Right cardiac atrium (tissue), 5 donors: ENCODE results near the gene METTL15. TPM values are rescaled to one million over a fixed set of nuclear protein-coding genes. Genes with fewer than 3 reads are reported as not detected.
"Not testable (repeated sequence)": the region's sequence is repeated elsewhere in the genome, so short reads cannot be mapped to it uniquely, and the experiment has no call there.

Experiments used
- ATAC-seq, 2 donors: fragments of 200-7000 bp; cut with Tn5 transposase; one replicate each; pipeline versions ENCODE4 v1.8.0 to v1.9.1; 2020; ENCODE audit warnings: moderate library complexity in 2 of 2, mild to moderate bottlenecking in 1 of 2
- DNase-seq, 3 donors: peaks; one replicate each; pipeline ENCODE4 v3.0.0-alpha.2; 2020
- H3K27ac ChIP-seq: one replicate; pipeline ENCODE4 v1.5.1; 2013; ENCODE audit warnings: mild to moderate bottlenecking, low read length, control low read depth, moderate library complexity
- H3K27me3 ChIP-seq: one replicate; pipeline ENCODE4 v1.6.1; 2013; ENCODE audit not compliant: control insufficient read depth, insufficient read depth
- H3K4me1 ChIP-seq: one replicate; pipeline ENCODE4 v1.6.1; 2013; ENCODE audit warnings: low read length; ENCODE audit not compliant: control insufficient read depth, insufficient read depth
- H3K4me3 ChIP-seq: one replicate; pipeline ENCODE4 v1.5.1; 2013; ENCODE audit warnings: low read length, control low read depth
- H3K9me3 ChIP-seq: one replicate; pipeline ENCODE4 v1.6.1; 2013; ENCODE audit warnings: low read length; ENCODE audit not compliant: control insufficient read depth
- WGBS: extraction: QIAGEN DNeasy Blood & Tissue Kit; methylation state at CpG from one replicate; pipeline ENCODE4 v1.1.7; 2013; 5-methylcytosine and 5-hydroxymethylcytosine counted together
- intact Hi-C, 4 donors: fragments of 100-400 bp; cut with DNase I; formaldehyde crosslinking; loops; one replicate each; pipeline versions ENCODE4 v1.11.0 to v1.14.0; 2022 to 2023
- polyA plus RNA-seq: library from polyadenylated mRNA; stranded (reverse); fragments of 200-250 nt; gene quantifications from one replicate; pipeline ENCODE4 v1.2.3, GENCODE V29; 2013
- total RNA-seq, 4 donors: library from RNA; stranded (reverse); fragmentation: NEBNext Ultra II Directional; extraction: Animal tissue kit (Norgen Biotek cat#: 25700); gene quantifications; one replicate each; pipeline ENCODE4 v1.2.1, GENCODE V29; 2021
- donor health status: healthy with polysubstance abuse.
- donor health status: DM: no; HTN: yes; CAD: no.
- donor health status: DM: no; HTN: no; CAD: no.
- donor health status: DM: no; HTN: yes; CAD: no; lungs with severe emphysema.
- donor health status: DM: yes; HTN: yes; CAD: no.

Gene METTL15
- total and polyA plus RNA-seq, 5 donors = 4.8 to 10.2 (median 8.8) TPM

- intact Hi-C loops = no loop called here
- no peaks in the 10 kb centered on the region for H3K27me3 ChIP-seq
- no peaks in the 10 kb centered on the region for H3K9me3 ChIP-seq
- no peak overlapping the region for H3K27ac ChIP-seq
- no peak for ATAC-seq
- H3K4me1 ChIP-seq = no peaks in the 10 kb centered on the region
- H3K4me3 ChIP-seq = no peak overlapping the region
- DNase-seq = no peak
- WGBS = 70% methylated on average over 5 of the region's 5 CpGs
Measured at GRCh38 chr11:28343304-28344233, 235.4 kb downstream of the METTL15 start.

- DNase-seq = no peak
- no peak overlapping the region for H3K4me3 ChIP-seq
Measured at GRCh38 chr11:28346209-28346608, 238.0 kb downstream of the METTL15 start.

GRCh38 chr11:28346721-28347120 lies 238.5 kb downstream of the METTL15 start:
- H3K4me3 ChIP-seq = no peak overlapping the region
- no peak for ATAC-seq
- 84% methylated on average over 1 of the region's 1 CpG for WGBS
- DNase-seq = no peak
- no peaks in the 10 kb centered on the region for H3K27me3 ChIP-seq
- H3K27ac ChIP-seq = no peak overlapping the region
- no peaks in the 10 kb centered on the region for H3K9me3 ChIP-seq
- H3K4me1 ChIP-seq = no peaks in the 10 kb centered on the region
- intact Hi-C loops = no loop called here

More at GRCh38 chr11:28346209-28346608, 238.0 kb downstream of the METTL15 start:
- no peak for ATAC-seq
- Histone ChIP-seq H3K27ac (no peak overlapping the region), H3K4me1 (no peaks in the 10 kb centered on the region), H3K27me3 (no peaks in the 10 kb centered on the region), H3K9me3 (no peaks in the 10 kb centered on the region)
- intact Hi-C loops = no loop called here

DNA sequence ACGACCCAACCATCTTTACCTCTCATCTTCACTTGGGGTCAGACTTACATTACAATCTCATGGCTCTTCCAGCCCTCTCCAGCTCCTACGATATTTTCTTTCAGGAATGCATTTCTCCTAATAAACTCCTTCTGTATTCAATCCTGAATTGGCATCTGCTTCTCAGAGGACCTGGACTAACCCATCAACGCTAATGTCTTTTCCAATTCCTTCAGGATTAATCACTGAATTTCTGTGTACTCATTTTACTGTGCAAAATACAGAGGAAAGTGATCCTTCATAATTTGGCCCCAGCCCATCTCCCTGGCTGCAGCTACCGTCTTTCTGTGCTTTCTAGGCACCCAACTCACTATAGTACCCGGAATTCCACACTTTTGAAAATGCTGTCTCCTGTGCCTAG lies 239.2 kb downstream of the METTL15 start:
- DNase-seq (no peak), ATAC-seq (no peak)
- Histone ChIP-seq H3K4me3 (no peak overlapping the region), H3K27ac (no peak overlapping the region), H3K4me1 (no peaks in the 10 kb centered on the region), H3K9me3 (no peaks in the 10 kb centered on the region), H3K27me3 (no peaks in the 10 kb centered on the region)
- intact Hi-C loops = no loop called here
- 70% methylated on average over 5 of the region's 5 CpGs for WGBS

- Histone ChIP-seq H3K9me3 (no peaks in the 10 kb centered on the region), H3K27ac (no peak overlapping the region)
- intact Hi-C loops = no loop called here
Measured at GRCh38 chr11:28350216-28350615, 242.0 kb downstream of the METTL15 start.

GRCh38 chr11:28353991-28354390 lies 245.8 kb downstream of the METTL15 start:
- H3K27ac ChIP-seq = no peak overlapping the region
- no peaks in the 10 kb centered on the region for H3K4me1 ChIP-seq
- H3K9me3 ChIP-seq = no peaks in the 10 kb centered on the region
- WGBS = 95% methylated on average over 2 of the region's 2 CpGs
- intact Hi-C loops = no loop called here
- ATAC-seq = no peak
- H3K4me3 ChIP-seq = no peak overlapping the region
- DNase-seq = no peak
- no peaks in the 10 kb centered on the region for H3K27me3 ChIP-seq

More at GRCh38 chr11:28350216-28350615, 242.0 kb downstream of the METTL15 start:
- Histone ChIP-seq H3K4me1 (no peaks in the 10 kb centered on the region), H3K4me3 (no peak overlapping the region), H3K27me3 (no peaks in the 10 kb centered on the region)
- ATAC-seq (no peak), DNase-seq (no peak)

DNA sequence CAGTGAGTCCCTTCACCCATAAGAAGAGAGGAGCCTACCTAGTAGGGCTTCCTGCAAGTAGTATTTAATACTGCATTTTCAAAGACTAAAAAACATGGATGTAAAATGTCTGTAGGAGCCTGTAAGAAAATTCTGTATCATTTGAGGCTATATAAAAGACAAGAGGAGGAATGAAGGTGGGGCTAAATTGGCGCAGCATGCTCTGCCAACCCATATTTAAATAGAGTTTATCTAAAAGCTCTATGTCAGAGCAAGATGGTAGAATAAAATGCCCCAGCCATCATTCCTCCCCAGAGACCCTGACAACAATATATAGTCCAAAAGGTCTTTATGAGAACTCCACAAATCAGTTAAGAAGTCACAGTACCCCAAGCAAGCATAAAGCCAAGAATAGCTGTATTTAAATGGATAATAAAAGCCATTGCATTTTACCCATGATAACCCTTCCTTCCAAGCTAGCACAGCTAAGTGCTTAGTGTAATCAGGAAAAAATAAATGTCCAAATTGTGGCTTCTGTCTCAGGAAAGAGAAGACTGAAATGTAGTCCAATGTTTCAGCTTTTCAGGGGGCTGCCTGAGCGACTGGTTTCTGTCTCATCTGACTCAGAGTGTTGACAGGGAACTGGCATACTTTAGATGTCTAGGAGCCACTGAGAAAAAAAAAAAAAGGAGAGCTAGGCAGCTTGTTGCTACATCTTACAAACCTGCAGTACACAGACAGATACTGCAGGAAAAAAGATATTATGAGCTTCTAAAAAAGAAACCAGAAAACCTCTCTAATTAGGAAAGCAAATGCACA lies 258.6 kb downstream of the METTL15 start:
- peak; percentile 74 to 84 for ATAC-seq

DNA sequence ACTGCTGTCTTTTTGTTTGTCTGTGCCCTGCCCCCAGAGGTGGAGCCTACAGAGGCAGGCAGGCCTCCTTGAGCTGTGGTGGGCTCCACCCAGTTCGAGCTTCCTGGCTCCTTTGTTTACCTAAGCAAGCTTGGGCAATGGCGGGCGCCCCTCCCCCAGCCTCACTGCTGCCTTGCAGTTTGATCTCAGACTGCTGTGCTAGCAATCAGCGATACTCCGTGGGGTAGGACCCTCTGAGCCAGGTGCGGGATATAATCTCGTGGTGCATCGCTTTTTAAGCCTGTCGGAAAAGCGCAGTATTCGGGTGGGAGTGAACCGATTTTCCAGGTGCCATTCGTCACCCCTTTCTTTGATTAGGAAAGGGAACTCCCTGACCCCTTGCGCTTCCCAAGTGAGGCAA lies 269.9 kb downstream of the METTL15 start:
- DNase-seq, H3K4me3 ChIP-seq, H3K27ac ChIP-seq, intact Hi-C loops, ATAC-seq, H3K9me3 ChIP-seq, H3K4me1 ChIP-seq, H3K27me3 ChIP-seq: not testable (repeated sequence)
- 86% methylated on average over 14 of the region's 14 CpGs for WGBS

More for the DNA sequence above, 258.6 kb downstream of the METTL15 start:
- Histone ChIP-seq H3K4me1 (no peaks in the 10 kb centered on the region), H3K27ac (no peak overlapping the region), H3K9me3 (no peaks in the 10 kb centered on the region), H3K27me3 (no peaks in the 10 kb centered on the region), H3K4me3 (no peak overlapping the region)
- intact Hi-C loops = no loop called here
- 40% methylated on average over 2 of the region's 2 CpGs for WGBS
- no peak for DNase-seq

Other genes with a start within 250 kb of the METTL15 start
- gene KIF18A, start 232 bp upstream of the METTL15 start, total RNA-seq = under 1 TPM; 0.11 to 0.32 (median 0.23) TPM
- gene KIF18A, start 232 bp upstream of the METTL15 start, polyA plus RNA-seq = 0.07 TPM